B cell (primary cell): ENCODE measurements around the gene ARHGAP22. TPM values are rescaled to one million over a fixed set of nuclear protein-coding genes. Genes with fewer than 3 reads are reported as not detected.

Experiments
- ATAC-seq: fragments of 200-7000 bp; cut with Tn5 transposase; one replicate; pipeline ENCODE4 v1.10.0; 2021; ENCODE audit warnings: low read depth, mild to moderate bottlenecking, moderate number of reproducible peaks, moderate library complexity
- CTCF ChIA-PET: fragments of 350-600 bp; sonication (Branson Sonifier 250); formaldehyde crosslinking; loops from one replicate; lab custom pipeline; 2021; ENCODE audit warnings: antibody characterized with exemption, inconsistent platforms; lab: Charles Lee
- POLR2A ChIA-PET: fragments of 350-600 bp; sonication (Branson Sonifier 250); formaldehyde crosslinking; loops from one replicate; lab custom pipeline; 2021; ENCODE audit warnings: antibody characterized with exemption; lab: Charles Lee
- DNase-seq: peaks from one replicate; pipeline ENCODE4 v3.0.0; 2013
- H2AFZ ChIP-seq: 2 replicates; pipeline ENCODE4 v1.6.1; 2012; ENCODE audit warnings: mild to moderate bottlenecking, low read depth, low read length; ENCODE audit not compliant: insufficient read depth, poor library complexity, severe bottlenecking
- H3K27ac ChIP-seq, 2 donors: 1 replicate in 1 of 2; 2 replicates in 1 of 2; pipeline ENCODE4 v1.5.1; 2012 to 2013; ENCODE audit warnings: low read length in 2 of 2, mild to moderate bottlenecking in 2 of 2, moderate library complexity in 1 of 2
- H3K27me3 ChIP-seq, 4 experiments: fragments of 200-600 bp in 1 of 4; sonication (generic) in 1 of 4; replicated peaks in 1 of 4; 1 replicate in 2 of 4; 2 replicates in 2 of 4; pipeline versions ENCODE4 v1.6.1 to v1.7.0; 2013 to 2016; ENCODE audit warnings: low read length in 3 of 4, mild to moderate bottlenecking in 2 of 4, mixed read lengths in 1 of 4, moderate library complexity in 1 of 4; ENCODE audit not compliant: insufficient read depth in 4 of 4, control insufficient read depth in 3 of 4; ENCODE audit errors: control extremely low read depth in 1 of 4
- H3K36me3 ChIP-seq, 2 experiments: replicated peaks in 1 of 2; 1 replicate in 1 of 2; 2 replicates in 1 of 2; pipeline versions ENCODE4 v1.6.1 to v1.7.1; 2013; ENCODE audit warnings: low read length in 1 of 2; ENCODE audit not compliant: insufficient read depth in 2 of 2, control insufficient read depth in 1 of 2; ENCODE audit errors: control extremely low read depth in 1 of 2, extremely low read depth in 1 of 2
- H3K4me1 ChIP-seq, 2 donors: fragments of 200-600 bp in 1 of 2; sonication (generic) in 1 of 2; 1 replicate in 1 of 2; 2 replicates in 1 of 2; pipeline versions ENCODE4 v1.5.1 to v1.6.1; 2013 to 2017; ENCODE audit warnings: low read length in 2 of 2; ENCODE audit not compliant: control insufficient read depth in 2 of 2, insufficient read depth in 2 of 2
- H3K4me2 ChIP-seq: replicated peaks from 2 replicates; pipeline ENCODE3; 2012; ENCODE audit warnings: mild to moderate bottlenecking, low read depth, low read length; ENCODE audit not compliant: poor library complexity, severe bottlenecking
- H3K4me3 ChIP-seq, 5 experiments: fragments of 200-600 bp in 1 of 5; sonication (generic) in 1 of 5; 1 replicate in 3 of 5; 2 replicates in 2 of 5; pipeline versions ENCODE4 v1.5.1 to v1.7.0; 2011 to 2016; ENCODE audit warnings: low read length in 4 of 5, mild to moderate bottlenecking in 4 of 5, low read depth in 2 of 5, control low read depth in 1 of 5, moderate library complexity in 1 of 5; ENCODE audit not compliant: insufficient read depth in 1 of 5; ENCODE audit errors: control extremely low read depth in 1 of 5, extremely low read depth in 1 of 5
- H3K79me2 ChIP-seq: fragments of 200-600 bp; sonication (generic); one replicate; pipeline ENCODE4 v1.6.0; 2016; ENCODE audit warnings: low read length; ENCODE audit not compliant: control insufficient read depth, insufficient read depth
- H3K9ac ChIP-seq: fragments of 200-600 bp; sonication (generic); 2 replicates; pipeline ENCODE4 v1.6.1; 2017; ENCODE audit warnings: mild to moderate bottlenecking, low read length, moderate library complexity
- H3K9me3 ChIP-seq, 3 donors: one replicate each; pipeline versions ENCODE4 v1.6.1 to v1.7.1; 2013; ENCODE audit warnings: low read length in 2 of 3; ENCODE audit not compliant: control insufficient read depth in 2 of 3, insufficient read depth in 1 of 3; ENCODE audit errors: control extremely low read depth in 1 of 3
- H4K20me1 ChIP-seq: 2 replicates; pipeline ENCODE4 v1.6.0; 2012; ENCODE audit warnings: mild to moderate bottlenecking, low read length; ENCODE audit not compliant: insufficient read depth, control insufficient read depth, poor library complexity, severe bottlenecking
- H3K27ac Mint-ChIP-seq: one replicate; pipeline ENCODE4 v1.8.0; 2021; ENCODE audit warnings: mixed read lengths
- H3K27me3 Mint-ChIP-seq: one replicate; pipeline ENCODE4 v1.8.0; 2021; ENCODE audit warnings: mixed read lengths
- H3K4me1 Mint-ChIP-seq: one replicate; pipeline ENCODE4 v1.8.0; 2021; ENCODE audit warnings: mixed read lengths
- H3K4me3 Mint-ChIP-seq: one replicate; pipeline ENCODE4 v1.8.0; 2021; ENCODE audit warnings: mixed read lengths
- H3K9me3 Mint-ChIP-seq: one replicate; pipeline ENCODE4 v1.8.0; 2022; ENCODE audit warnings: mixed read lengths; ENCODE audit not compliant: insufficient read depth
- CTCF ChIP-seq: fragments of 200-600 bp; IDR thresholded peaks from one replicate; pipeline ENCODE4 v1.8.0; 2022; ENCODE audit warnings: antibody characterized with exemption, mild to moderate bottlenecking
- EZH2 ChIP-seq: IDR thresholded peaks from 2 replicates; pipeline ENCODE4 v1.6.1; 2012; ENCODE audit warnings: borderline replicate concordance, low read depth, mild to moderate bottlenecking, moderate library complexity, low read length; ENCODE audit not compliant: insufficient read depth, poor library complexity, severe bottlenecking
- WGBS: methylation state at CpG from one replicate; pipeline ENCODE4 v1.1.5; 2013; ENCODE audit warnings: missing lambda C conversion rate; ENCODE audit not compliant: insufficient coverage; 5-methylcytosine and 5-hydroxymethylcytosine counted together
- intact Hi-C: fragments of 100-400 bp; cut with micrococcal nuclease; formaldehyde crosslinking; loops from one replicate; pipeline ENCODE4 v1.10.0; 2022
- polyA plus RNA-seq: library from polyadenylated mRNA; depleted of rRNA; stranded (reverse); fragments of >200 nt; gene quantifications from 2 replicates; pipeline ENCODE4 v1.2.3, GENCODE V29; 2012
- total RNA-seq, 2 donors: library from RNA; stranded (reverse); fragments of 120-200 nt in 1 of 2; gene quantifications; 1 replicate in 1 of 2; 2 replicates in 1 of 2; pipeline versions ENCODE4 v1.2.3 to v1.2.4, GENCODE V29; 2013 to 2022

The ARHGAP22 gene
- total and polyA plus RNA-seq, 2 donors (not counting 1 experiment from before 2014, with no cell fraction given) = 1.9 to 2.0 TPM

- no peak for TF ChIP-seq CTCF
- no peak for TF ChIP-seq EZH2
- Histone ChIP-seq H3K36me3 (no peaks in the 10 kb centered on the region), H3K4me3 (no peak overlapping the region), H3K4me1 (peaks cover 15 to 17% of the 10 kb centered on the region in 2 donors), H3K9me3 (peaks cover 2 to 10% (median 8%) of the 10 kb centered on the region in 3 donors), H3K79me2 (no peaks in the 10 kb centered on the region), H3K27ac (no peak overlapping the region), H3K4me2 (no peak overlapping the region), H2AFZ (no peak overlapping the region), H3K9ac (no peak overlapping the region), H4K20me1 (peaks cover 5% of the 10 kb centered on the region), H3K27me3 (peaks cover 0 to 24% (median 13%) of the 10 kb centered on the region in 4 experiments)
- Mint-ChIP-seq H3K4me1 (peaks cover 21% of the 10 kb centered on the region), H3K4me3 (no peak overlapping the region), H3K27me3 (peaks cover 30% of the 10 kb centered on the region), H3K27ac (no peak overlapping the region), H3K9me3 (peaks cover 3% of the 10 kb centered on the region)
- DNase-seq (no peak), ATAC-seq (no peak)
- intact Hi-C loops = no loop called here
- no CpG with 5 or more reads among the region's 1 CpG for WGBS
- ChIA-PET POLR2A (no interaction called here), CTCF (interaction anchor here (1.0 to 10.3 kb wide), 4 partner anchors 17 to 88 kb away, joined by 3 to 100 read pairs (median 8); no protein-coding TSS in a partner anchor)
Measured at GRCh38 chr10:48640326-48640725, 35.5 kb upstream of the ARHGAP22 start.

GRCh38 chr10:48639632-48640031, 34.8 kb upstream of the ARHGAP22 start:
- H3K9me3 Mint-ChIP-seq = peaks cover 3% of the 10 kb centered on the region
- Histone ChIP-seq H3K27me3 (peaks cover 0 to 27% (median 16%) of the 10 kb centered on the region in 4 experiments), H3K9me3 (peaks cover 7 to 10% (median 8%) of the 10 kb centered on the region in 3 donors), H3K9ac (no peak overlapping the region), H4K20me1 (peaks cover 12% of the 10 kb centered on the region), H3K4me2 (no peak overlapping the region), H3K79me2 (no peaks in the 10 kb centered on the region), H3K27ac (no peak overlapping the region), H2AFZ (no peak overlapping the region), H3K36me3 (no peaks in the 10 kb centered on the region), H3K4me1 (peaks cover 22 to 24% of the 10 kb centered on the region in 2 donors), H3K4me3 (no peak overlapping the region)
- ChIA-PET POLR2A (no interaction called here), CTCF (interaction anchor here (1.4 to 10.3 kb wide), 6 partner anchors 8 to 66 kb away, joined by 3 to 100 read pairs (median 8); no protein-coding TSS in a partner anchor)
- ATAC-seq (no peak), DNase-seq (no peak)
- H3K27me3 Mint-ChIP-seq = peaks cover 26% of the 10 kb centered on the region
- no peak overlapping the region for H3K27ac Mint-ChIP-seq
- H3K4me1 Mint-ChIP-seq = peaks cover 28% of the 10 kb centered on the region
- WGBS = no CpG with 5 or more reads among the region's 1 CpG
- intact Hi-C loops = no loop called here
- no peak for TF ChIP-seq CTCF
- TF ChIP-seq EZH2 = no peak
- H3K4me3 Mint-ChIP-seq = no peak overlapping the region
